Measurements from ENCODE around the gene SPEM2.

The SPEM2 gene

DNA sequence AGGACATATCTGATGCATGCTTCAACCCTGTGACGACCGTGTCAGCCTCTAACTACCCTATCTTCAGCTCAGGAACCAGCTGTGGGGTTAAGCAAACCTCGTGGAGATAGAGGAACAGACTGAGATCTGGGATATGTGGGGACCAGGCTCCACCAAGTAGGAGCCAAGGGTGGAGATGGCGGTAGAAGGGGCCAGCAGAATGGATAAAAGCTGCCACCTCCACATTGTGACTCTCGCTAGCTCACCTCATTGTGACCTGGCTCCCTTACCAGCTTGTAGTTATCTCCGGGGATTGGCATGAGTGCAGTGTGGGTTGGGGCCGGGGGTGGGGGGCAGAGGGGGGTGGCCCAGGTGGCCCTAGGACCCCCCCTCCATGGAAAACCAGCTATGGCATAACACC lies at the start of gene SPEM2:
TSS of gene SPEM2 (plus strand) at position 301 of the 400 bp plus-strand sequence. CDS start at position 374, 73 bp downstream.
- no peak for DNase-seq (ENCODE audit: low read depth)

DNA sequence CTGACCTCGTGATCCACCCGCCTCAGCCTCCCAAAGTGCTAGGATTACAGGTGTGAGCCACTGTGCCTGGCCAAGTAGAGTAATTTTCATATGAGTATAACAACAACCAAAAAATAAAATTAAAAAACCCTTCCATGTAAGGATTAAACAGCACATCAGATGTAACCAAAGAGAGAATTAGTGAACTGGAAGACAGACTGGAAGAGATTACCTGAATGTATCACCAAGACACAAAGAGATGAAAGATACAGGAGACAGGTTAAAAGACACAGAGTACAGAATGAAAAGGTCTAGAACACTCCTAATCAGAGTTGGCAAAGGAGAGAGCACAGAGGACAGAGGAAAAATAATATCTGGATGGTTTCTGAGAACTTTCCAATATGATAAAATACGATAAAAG lies 46.3 kb upstream of the SPEM2 start:
- DNase-seq (ENCODE audit: low read depth): no peak

DNA sequence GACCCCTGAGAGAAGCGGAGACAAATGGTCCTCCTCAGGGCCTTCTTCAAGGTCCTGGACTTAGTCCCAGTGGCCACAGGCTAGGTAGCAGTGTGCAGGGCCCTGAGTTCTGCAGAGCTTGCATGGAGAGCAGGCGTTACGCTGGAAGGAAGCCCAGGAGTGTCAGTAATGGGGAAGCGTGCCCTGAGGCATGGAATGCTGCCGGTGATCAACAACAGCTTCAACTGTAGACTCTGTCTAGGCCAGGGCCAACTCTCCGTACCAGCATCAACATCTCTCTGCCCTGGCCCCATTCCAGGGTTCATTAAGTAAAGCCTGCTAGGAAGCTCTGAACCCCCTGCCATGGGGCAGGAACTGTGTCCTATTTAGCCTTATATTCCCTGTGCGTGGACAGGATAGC lies 45.1 kb upstream of the SPEM2 start:
- peak; percentile 27 for DNase-seq (ENCODE audit: low read depth)

DNA sequence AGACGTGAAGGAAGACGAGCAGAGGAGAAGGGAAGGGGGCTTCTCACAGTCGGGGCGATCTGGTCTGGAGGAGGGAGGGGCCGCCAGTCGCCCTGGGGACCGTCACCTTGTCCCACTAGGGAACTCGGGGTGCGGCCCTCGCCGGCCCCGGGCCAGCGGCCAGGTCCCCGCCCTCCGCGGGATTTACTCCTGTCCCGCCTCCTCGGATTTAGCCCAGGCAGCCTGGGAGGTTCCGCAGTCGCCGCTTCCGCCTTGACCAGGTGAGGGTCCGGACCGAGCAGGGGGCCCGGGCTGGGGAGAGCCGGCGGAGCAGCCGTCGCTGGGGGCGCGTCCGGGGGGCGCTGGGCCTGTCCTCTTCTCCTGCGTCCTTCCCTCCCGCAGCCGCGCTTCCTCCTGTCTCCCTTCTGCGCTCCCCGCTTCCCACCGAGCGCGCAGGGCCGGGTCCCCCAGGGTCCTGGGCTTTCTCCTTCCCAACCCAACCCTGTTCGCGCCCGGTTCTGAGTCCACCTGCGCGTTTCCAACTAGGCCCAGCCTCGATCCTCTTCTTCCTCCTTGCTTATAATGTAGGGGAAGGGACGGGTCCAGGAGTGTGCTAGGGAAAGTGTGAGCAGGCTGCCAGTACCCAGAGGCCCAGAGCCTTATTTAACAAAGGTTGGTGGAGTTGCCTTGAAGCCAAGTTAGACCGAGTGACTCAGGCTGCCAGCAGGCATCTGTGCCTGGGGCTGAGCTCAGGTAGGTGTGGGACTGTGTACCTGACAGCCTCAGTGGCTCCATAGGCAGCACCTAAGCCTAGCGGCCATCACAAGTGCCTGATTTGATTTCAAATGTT lies 44.3 kb upstream of the SPEM2 start, which contains the start of gene TNK1:
TSS of gene TNK1 (plus strand) at position 235 of the 829 bp plus-strand sequence. CDS start 1,838 bp downstream, outside the sequence.
- peak; percentile 20 for DNase-seq (ENCODE audit: low read depth)

DNA sequence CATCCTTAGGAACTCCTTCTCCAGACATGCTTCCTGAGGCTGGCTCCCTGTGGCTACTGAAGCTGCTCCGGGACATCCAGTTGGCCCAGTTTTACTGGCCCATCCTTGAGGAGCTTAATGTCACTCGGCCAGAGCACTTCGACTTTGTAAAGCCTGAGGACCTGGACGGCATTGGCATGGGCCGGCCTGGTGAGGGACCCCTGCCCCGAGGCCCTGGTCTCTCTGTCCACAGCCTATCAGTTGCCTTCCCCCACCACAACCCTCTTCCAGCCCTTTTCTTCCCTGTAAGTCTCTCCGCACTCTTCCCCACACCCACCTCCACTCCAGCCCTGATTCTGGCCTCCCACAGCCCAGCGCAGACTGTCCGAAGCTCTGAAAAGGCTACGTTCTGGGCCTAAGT lies 42.5 kb upstream of the SPEM2 start:
- no peak for DNase-seq (ENCODE audit: low read depth)

DNA sequence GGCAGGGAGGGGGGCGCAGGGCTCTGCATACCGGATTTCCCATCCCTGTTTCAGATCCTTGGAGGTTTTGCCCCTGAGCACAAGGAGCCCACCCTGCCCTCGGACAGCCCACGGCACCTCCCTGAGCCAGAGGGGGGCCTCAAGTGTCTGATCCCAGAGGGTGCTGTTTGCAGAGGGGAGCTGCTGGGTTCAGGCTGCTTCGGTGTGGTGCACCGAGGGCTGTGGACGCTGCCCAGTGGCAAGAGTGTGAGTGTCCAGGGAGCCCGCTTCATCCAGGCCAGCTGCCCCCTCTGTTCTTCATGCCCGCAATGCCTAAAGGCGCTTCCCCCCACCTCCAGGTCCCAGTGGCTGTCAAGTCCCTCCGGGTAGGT lies 42.1 kb upstream of the SPEM2 start:
- no peak for DNase-seq (ENCODE audit: low read depth)

DNA sequence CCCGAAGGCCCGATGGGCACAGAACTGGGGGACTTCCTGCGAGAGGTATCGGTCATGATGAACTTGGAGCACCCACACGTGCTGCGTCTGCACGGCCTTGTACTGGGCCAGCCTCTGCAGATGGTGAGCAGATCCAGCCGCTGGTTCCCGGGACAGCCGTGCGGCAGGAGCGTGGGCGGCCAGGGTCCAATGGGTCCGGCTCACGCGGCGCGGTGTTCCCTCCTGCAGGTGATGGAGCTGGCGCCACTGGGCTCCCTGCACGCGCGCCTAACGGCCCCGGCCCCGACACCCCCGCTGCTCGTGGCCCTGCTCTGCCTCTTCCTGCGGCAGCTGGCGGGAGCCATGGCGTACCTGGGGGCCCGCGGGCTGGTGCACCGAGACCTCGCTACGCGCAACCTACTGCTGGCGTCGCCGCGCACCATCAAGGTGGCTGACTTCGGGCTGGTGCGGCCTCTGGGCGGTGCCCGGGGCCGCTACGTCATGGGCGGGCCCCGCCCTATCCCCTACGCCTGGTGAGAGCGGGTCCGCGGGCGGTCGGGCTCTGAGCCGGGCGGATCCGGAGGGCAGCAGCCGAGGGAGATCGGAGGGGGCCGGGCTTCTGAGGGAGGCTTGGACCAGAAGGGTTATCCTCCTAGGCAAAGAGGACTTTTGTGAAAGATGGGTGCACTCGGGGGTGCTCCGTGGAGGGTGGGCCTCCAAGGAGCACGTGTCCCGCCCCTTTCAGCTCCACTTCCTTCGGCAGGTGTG lies 41.5 kb upstream of the SPEM2 start:
- DNase-seq (ENCODE audit: low read depth): peak; percentile 24

DNA sequence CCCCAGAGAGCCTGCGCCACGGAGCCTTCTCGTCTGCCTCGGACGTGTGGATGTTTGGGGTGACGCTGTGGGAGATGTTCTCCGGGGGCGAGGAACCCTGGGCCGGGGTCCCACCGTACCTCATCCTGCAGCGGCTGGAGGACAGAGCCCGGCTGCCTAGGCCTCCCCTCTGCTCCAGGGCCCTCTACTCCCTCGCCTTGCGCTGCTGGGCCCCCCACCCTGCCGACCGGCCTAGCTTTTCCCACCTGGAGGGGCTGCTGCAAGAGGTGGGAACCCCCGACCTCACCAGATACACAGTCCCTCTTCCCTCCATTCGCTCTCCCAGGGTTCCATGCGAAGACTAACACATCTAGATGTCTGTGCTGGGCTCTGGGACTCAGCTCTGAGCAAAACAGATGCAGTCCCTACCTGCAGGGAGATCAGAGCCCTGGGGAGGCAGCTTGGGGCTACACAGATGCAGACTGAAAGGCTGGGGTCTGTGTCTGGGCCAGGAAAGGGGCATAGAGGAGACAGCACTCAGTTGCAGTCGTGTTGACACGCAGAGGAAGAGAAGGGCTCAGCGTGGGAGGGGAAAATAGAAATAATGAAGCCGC lies 40.8 kb upstream of the SPEM2 start:
- no peak for DNase-seq (ENCODE audit: low read depth)

DNA sequence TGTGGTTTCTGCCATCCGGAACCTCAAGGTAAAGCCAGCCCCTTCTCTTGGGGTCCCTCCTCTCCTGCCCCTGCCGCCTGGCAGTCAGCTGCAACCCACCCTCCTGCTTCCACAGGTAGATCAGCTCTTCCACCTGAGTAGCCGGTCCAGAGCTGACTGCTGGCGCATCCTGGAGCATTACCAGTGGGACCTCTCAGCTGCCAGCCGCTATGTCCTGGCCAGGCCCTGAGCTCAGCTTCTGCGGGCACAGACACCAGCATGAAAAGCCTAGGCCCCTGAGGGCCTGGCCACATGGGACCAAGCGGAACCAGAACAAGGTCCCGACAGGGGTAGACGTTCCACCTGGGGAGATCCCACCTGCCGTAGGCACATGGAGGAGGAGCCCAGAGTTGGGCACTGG lies 36.6 kb upstream of the SPEM2 start:
- DNase-seq (ENCODE audit: low read depth): no peak

DNA sequence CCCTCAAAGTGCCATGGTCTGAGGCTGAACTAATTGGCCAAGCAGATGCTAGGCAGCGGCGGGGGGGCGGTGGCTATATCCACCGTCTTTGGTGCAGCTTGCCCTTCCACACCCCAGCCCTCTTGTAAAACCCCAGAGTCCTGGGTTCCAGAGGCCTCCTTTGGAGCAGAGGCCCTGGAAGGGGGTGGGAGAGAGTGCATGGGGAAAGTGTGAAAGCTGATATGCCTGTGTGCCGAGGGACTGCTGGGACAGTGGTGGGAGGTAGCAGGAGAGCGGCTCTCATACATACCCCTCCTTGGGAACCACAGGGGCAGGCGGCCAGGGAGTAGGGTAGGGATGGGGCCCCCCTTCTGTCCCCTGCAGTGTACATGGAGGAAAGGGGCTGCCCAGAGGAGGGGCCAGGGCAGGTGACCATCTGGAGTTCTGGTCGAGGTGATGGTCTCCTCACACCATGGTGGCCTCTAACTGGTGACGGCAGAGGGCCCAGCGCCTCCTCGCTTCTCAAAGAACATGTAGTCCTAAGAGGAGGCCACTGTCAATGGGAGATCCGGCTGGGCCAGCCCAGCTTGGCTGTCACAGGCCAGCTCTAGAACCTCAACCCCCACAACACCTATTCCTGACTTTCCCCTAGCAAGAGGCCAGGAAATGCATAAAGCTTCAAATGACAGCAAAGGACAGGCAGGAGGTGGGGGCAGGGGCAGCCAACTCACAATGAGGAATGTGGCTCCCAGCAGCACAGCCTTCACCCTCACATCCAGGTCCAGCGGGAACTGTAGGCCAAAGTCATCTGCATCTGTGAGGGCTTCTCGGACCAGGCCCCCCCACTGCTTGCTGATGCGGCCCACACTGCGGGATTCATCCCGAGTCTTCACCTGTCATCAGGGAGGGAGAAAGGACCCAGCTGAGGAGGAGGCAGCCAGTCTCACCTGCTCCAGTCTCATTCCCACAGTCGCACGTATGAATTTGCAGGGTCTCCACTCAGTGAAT lies 35.2 kb upstream of the SPEM2 start:
- DNase-seq (ENCODE audit: low read depth): no peak

DNA sequence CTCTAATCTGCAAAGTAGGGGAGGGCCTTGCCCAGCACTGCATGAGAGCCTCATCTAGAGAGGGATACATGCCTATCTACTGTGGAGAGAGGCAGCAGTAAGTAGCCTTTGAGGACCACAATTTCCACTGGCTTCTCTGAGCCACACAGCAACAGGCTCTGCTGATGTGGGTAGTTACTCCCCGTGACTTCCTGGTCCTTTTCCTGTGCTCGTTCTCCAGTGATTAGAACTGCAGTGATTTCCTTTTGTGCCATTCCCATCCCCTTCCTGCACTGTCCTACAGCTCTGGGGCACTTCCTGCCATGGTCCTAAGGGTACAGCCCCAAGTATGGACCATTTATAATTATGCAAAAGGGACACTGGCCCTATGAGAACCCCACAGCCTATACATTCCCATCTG lies 34.1 kb upstream of the SPEM2 start:
- no peak for DNase-seq (ENCODE audit: low read depth)

DNA sequence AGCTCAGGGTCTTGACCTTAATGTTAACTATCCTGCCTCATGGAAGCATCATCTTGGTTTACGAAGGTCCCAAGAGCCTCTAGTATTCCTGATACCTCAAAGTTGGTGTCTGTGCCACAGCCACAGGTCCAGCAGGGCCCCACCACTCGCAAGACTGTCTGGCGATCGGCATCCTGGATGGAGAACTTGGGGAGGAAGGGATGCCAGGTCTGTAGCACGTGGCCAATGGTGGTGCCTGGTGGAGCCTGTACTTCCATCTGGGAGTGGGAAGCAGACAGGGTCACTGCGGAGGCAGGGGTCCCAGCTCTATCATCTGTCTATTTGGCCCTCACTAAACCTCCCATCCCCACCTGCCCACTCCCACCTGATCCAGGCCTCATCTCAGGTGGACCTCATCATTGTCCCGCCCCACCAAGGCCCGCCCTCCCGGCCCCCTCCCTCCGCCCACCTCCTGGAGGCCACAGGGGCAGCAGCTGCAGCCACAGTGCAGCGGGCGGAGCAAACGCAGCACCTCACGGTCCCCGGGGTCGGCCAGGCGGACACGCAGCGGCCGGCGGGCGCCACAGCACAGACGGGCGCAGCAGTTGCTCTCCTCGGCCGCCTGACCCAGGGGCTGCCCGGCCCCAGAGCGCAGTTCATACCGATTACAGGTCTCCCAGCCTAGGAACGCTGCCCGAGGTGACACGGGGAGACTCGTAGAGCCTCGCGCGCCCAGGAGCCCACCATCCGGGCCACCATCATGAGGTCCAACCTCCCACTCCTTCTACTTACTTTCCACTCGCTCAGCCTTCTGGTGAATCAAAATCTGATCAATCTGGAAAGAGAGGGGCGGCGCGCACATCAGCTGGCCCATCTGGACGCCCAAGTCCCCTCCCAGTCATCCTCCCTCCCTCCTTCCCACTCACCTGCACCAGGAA lies 32.5 kb upstream of the SPEM2 start:
- no peak for DNase-seq (ENCODE audit: low read depth)

DNA sequence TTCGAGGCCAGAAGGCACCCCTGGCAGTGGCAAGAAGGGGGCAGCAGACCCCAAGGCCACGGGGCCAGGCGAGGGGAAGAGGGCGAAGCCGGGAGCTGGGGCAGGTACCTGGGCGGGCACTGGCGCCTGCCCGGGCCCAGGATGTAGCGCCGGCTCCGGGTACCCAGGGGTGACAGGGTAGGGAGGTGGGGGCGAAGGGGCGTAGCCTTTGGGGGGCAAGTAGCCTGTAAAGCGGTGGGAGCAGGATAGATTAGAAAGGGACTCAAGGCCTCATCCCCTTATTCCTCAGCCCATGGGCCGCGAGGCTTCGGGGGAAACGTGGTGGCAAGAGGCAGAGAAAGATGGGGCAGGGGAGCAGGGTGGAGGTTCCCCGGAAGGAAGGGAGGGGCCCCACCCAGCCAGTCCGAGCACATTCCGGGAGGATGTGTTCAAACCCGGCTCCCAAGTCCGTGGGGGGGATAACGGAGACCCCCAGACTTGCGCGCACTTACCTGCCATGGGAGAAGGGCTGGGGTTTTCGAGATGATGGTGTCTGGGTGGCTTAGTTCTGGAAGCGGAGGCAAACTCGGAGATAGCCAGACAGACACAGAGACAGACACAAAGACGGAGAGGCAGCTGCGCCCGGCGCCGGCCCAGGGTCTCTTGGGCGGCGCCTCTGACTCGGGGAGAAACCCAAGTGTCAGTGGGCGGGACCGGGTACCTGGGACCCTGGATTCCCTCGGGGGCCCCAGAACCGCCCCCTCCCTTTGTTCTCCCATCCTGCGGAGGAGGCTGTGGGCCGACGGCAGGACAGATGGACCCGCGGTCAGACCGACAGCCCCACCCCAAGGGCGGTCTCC lies 31.6 kb upstream of the SPEM2 start:
- DNase-seq (ENCODE audit: low read depth): peak; percentile 43

DNA sequence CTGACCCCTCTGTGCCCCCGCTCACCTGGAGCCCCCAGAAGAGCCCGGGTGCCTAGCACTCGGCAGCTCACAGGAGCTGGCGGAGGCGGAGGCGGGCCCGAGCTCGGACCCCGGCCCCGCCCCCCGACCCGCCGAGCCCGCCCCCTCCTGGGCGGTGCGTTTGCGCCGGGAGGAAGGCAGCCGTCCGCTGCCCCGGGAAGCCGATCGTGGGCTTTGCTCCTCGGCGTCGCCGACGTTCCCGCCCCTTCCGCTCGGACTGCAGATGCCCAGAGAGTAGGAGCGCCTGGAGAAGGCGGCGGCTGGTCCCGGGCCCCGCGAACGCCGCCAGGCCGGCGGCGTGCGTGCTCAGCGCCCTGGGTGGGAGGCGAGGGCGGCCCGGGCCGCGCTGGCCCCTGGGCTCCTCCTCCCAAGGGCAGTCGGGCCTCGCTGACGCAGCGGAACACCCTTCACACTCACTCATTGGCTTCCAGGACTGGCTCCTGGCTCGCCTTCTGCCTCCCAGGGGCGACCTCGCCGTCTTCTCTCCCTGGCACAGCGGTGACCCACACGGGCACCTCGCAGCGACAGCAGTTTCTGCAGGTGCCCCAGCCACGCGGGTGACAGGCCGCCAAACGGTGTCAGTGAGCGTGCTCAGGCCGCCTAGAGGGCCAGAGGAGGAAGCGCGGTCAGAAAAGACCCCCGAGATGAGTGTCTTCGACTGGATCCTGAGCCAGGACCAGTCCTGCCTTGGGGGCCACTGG lies 30.8 kb upstream of the SPEM2 start, which contains the start of gene PLSCR3:
TSS of gene PLSCR3 (minus strand) at position 74 of the 740 bp plus-strand sequence. CDS start 415 bp downstream, outside the sequence.
- peak; percentile 87 for DNase-seq (ENCODE audit: low read depth)

DNA sequence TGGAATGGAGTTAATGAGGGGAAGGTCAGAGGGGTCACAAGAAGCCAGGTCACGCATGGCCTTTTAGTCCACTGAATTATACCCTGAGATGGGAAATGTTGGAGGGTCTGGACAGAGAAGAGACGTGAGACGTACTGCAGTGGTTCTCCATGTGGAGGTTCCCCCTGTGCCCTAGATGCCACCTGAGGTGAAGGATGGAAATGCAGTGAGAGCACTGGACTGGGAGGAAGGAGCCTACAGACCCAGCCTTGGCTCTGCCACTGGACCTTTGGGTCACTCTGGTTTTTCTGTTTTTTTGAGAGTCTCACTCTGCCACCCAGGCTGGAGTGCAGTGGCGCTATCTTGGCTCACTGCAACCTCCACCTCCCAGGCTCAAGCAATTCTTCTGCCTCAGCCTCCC lies 29.3 kb upstream of the SPEM2 start:
- DNase-seq (ENCODE audit: low read depth): no peak

DNA sequence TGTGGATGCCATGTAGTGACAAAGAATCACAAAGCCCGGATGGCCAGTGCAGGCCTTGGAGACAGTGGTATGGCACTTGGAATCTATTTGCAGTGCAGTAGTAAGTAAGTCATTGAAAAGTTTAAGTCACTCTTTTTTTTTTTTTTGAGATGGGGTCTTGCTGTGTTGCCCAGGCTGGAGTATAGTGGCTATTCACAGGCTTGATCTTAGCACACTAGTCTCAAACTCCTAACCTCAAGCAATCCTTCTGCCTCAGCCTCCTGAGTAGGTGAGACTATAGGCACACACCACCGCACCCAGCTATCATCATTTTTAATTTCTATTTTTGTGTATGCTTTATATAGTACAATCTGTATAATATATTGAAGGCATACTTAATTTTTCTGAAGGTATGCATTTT lies 26.8 kb upstream of the SPEM2 start:
- no peak for DNase-seq (ENCODE audit: low read depth)

DNA sequence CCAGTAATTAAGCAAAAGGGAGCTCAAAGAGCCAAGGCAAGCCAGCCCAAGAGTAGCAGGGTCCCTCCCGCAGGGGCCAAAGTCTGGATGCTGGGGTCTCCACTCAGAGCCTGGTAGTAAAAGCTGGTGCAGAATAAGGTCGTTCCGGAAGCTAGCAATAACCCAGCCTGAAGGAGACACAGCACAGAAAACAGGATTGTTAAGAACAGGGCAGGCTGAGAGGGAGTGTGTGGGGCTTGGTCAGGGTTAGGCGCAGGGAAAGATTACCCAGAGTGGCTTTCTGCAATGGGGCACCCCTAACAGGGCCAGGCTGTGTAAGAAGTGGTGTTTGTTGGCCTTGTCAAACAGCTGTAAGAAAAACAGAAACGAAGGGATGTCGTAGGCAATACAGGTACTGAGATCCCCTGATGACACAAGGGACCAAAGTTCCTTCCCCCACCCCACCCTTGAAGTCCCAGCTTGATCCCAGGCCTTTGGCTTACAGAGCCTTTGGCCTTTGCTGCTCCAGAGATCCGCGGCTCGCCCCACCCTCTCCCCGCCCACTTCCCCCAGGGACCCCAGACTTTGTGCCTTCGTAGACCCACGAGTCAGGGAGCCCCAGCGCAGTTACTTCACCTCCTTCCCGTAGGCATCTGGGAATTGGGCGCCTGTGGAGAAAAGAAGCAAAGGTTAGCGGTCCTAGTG lies 22.2 kb upstream of the SPEM2 start:
- DNase-seq (ENCODE audit: low read depth): no peak

DNA sequence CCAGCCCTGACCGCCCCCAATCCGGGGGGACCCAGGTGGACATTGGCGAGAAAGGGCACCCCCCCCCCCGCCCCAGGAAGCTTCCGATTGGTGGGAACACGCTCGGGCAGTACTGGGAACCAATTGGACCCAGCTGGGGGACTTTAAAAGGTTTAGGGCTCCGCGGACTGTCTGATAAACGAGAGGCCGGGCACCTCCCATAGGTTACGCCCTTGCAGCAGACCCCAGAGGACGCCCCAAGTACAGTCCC lies 21.8 kb upstream of the SPEM2 start:
- DNase-seq (ENCODE audit: low read depth): peak; percentile 87
